HepG2 (cell line): ENCODE data around the gene RAB40A. TPM values are rescaled to one million over a fixed set of nuclear protein-coding genes. Genes with fewer than 3 reads are reported as not detected.

ENCODE experiments used
- ATAC-seq: fragments of 200-7000 bp; cut with Tn5 transposase; 3 replicates; pipeline ENCODE4 v1.9.1; 2020; ENCODE audit warnings: mild to moderate bottlenecking, moderate library complexity
- BruUV-seq: library from RNA; stranded (reverse); fragments of 400-500 nt; replicated peaks from 2 replicates; lab custom pipeline; 2021; lab: Mats Ljungman, UMichigan
- CTCF ChIA-PET: fragments of 300-600 bp; formaldehyde crosslinking; extraction: SDS; loops from one replicate; lab custom pipeline; 2021; ENCODE audit warnings: low total read pairs, inconsistent platforms, low intra/inter-chr PET ratio; lab: Yijun Ruan, JAX
- POLR2A ChIA-PET: fragments of 350-600 bp; sonication (Branson Sonifier 250); formaldehyde crosslinking; loops from one replicate; lab custom pipeline; 2020; ENCODE audit warnings: antibody characterized with exemption, inconsistent platforms; lab: Yijun Ruan, JAX
- DNase-seq: peaks from one replicate; pipeline ENCODE4 v3.0.0-alpha.2; 2015; ENCODE audit warnings: low spot score
- FAIRE-seq: peaks from 3 replicates; lab custom pipeline; 2011; peaks lifted over from hg19 to GRCh38; lab: Jason Lieb, UNC
- H2AFZ ChIP-seq: one replicate; pipeline ENCODE4 v1.6.1; 2011; ENCODE audit warnings: low read length, inconsistent platforms
- H3K27ac ChIP-seq: fragments of 300-600 bp; 3 replicates; pipeline ENCODE4 v1.8.0; 2011; ENCODE audit warnings: mixed run types, mild to moderate bottlenecking, mixed read lengths, low read length, inconsistent platforms; ENCODE audit not compliant: insufficient read depth; ENCODE audit errors: extremely low read length
- H3K27me3 ChIP-seq, 2 experiments: fragments of 200-600 bp in 1 of 2; 2 replicates in 1 of 2; 3 replicates in 1 of 2; pipeline versions ENCODE4 v1.6.0 to v1.8.0; 2011; ENCODE audit warnings: low read length in 2 of 2, mild to moderate bottlenecking in 2 of 2, moderate library complexity in 2 of 2, inconsistent platforms in 1 of 2; ENCODE audit not compliant: insufficient read depth in 2 of 2, control insufficient read depth in 1 of 2
- H3K36me3 ChIP-seq, 2 experiments: fragments of 200-600 bp in 1 of 2; replicated peaks in 1 of 2; 2 replicates in 1 of 2; 3 replicates in 1 of 2; pipeline versions ENCODE4 v1.5.1 to v1.8.0; 2011; ENCODE audit warnings: low read length in 2 of 2, inconsistent platforms in 1 of 2; ENCODE audit not compliant: insufficient read depth in 2 of 2, control insufficient read depth in 1 of 2
- H3K4me1 ChIP-seq: 2 replicates; pipeline ENCODE4 v1.5.1; 2012; ENCODE audit warnings: low read length, inconsistent platforms; ENCODE audit not compliant: insufficient read depth
- H3K4me2 ChIP-seq: 2 replicates; pipeline ENCODE4 v1.6.0; 2011; ENCODE audit warnings: low read depth, low read length, inconsistent platforms
- H3K4me3 ChIP-seq, 3 experiments: fragments of 200-600 bp in 1 of 3; sonication (generic), shearing (Covaris generic) in 1 of 3; replicated peaks in 1 of 3; 2 replicates each; pipeline ENCODE4 v1.5.1; 2011 to 2016; ENCODE audit warnings: low read length in 3 of 3, inconsistent platforms in 2 of 3, low read depth in 2 of 3, mild to moderate bottlenecking in 2 of 3, control low read depth in 1 of 3, mixed read lengths in 1 of 3; ENCODE audit not compliant: insufficient read depth in 1 of 3
- H3K79me2 ChIP-seq: one replicate; pipeline ENCODE4 v1.6.1; 2011; ENCODE audit warnings: low read length, inconsistent platforms; ENCODE audit not compliant: insufficient read depth
- H3K9ac ChIP-seq: 2 replicates; pipeline ENCODE4 v1.6.0; 2011; ENCODE audit warnings: mild to moderate bottlenecking, low read depth, low read length, inconsistent platforms; ENCODE audit not compliant: insufficient read depth
- H3K9me3 ChIP-seq: 2 replicates; pipeline ENCODE4 v1.5.1; 2012; ENCODE audit warnings: mild to moderate bottlenecking, low read length
- H4K20me1 ChIP-seq: 2 replicates; pipeline ENCODE4 v1.6.0; 2011; ENCODE audit warnings: inconsistent platforms, mild to moderate bottlenecking, low read length, moderate library complexity; ENCODE audit not compliant: insufficient read depth
- CBX1 ChIP-seq: IDR thresholded peaks from one replicate; pipeline ENCODE4 v1.6.1; 2016; ENCODE audit warnings: antibody characterized with exemption, low read depth
- HES4 ChIP-seq: sonication (generic); formaldehyde crosslinking; IDR thresholded peaks from 2 replicates; pipeline ENCODE4 v1.9.0; 2021; ENCODE audit warnings: mild to moderate bottlenecking, missing genetic modification reagents, borderline replicate concordance
- HOXA3 ChIP-seq: sonication (generic); formaldehyde crosslinking; IDR thresholded peaks from 2 replicates; pipeline ENCODE4 v1.5.0; 2020; ENCODE audit warnings: missing genetic modification reagents
- SPEN ChIP-seq: sonication (generic); formaldehyde crosslinking; IDR thresholded peaks from 2 replicates; pipeline ENCODE4 v1.5.1; 2020; ENCODE audit warnings: low read depth, mild to moderate bottlenecking, missing genetic modification reagents
- TBP ChIP-seq: sonication (generic); formaldehyde crosslinking; IDR thresholded peaks from 2 replicates; pipeline ENCODE4 v1.5.0; 2020; ENCODE audit warnings: missing genetic modification reagents
- TCF7 ChIP-seq: sonication (generic); IDR thresholded peaks from 2 replicates; pipeline ENCODE4 v1.6.1; 2016; ENCODE audit warnings: antibody characterized with exemption, low read depth
- ZNF546 ChIP-seq: sonication (generic); formaldehyde crosslinking; conservative IDR thresholded peaks from 2 replicates; pipeline ENCODE4 v1.8.1; 2023; ENCODE audit warnings: mild to moderate bottlenecking, missing genetic modification reagents
- ZNF678 ChIP-seq: sonication (generic); formaldehyde crosslinking; IDR thresholded peaks from 2 replicates; pipeline ENCODE4 v1.4.0; 2020; ENCODE audit warnings: mild to moderate bottlenecking, missing genetic modification reagents
- ZNF777 ChIP-seq: sonication (generic); formaldehyde crosslinking; IDR thresholded peaks from 2 replicates; pipeline ENCODE4 v1.4.0; 2020; ENCODE audit warnings: missing genetic modification reagents
- WGBS: methylation state at CpG from one replicate; pipeline ENCODE4 v1.1.6; 2017; ENCODE audit warnings: low lambda C conversion rate; 5-methylcytosine and 5-hydroxymethylcytosine counted together
- in situ Hi-C: cut with HindIII; loops from 2 replicates; pipeline ENCODE4 v1.10.0; 2017; ENCODE audit warnings: low pct_unique_long_range_greater_than_20kb; ENCODE audit not compliant: extremely low pct_ligation_motif_present
- intact Hi-C: fragments of 100-400 bp; cut with micrococcal nuclease; formaldehyde crosslinking; loops from one replicate; pipeline ENCODE4 v1.10.0; 2022; ENCODE audit not compliant: unreplicated experiment
- polyA plus RNA-seq, 8 experiments: library from polyadenylated mRNA; depleted of rRNA in 3 of 8; stranded (reverse) in 7 of 8; unstranded in 1 of 8; fragments of >200 nt; fragmentation: Illumina TruSeq in 4 of 8; extraction: Trizol in 4 of 8; gene quantifications; 2 replicates each; pipeline versions ENCODE4 v1.2.1 to v1.2.3, GENCODE V29; 2011 to 2016; ENCODE audit warnings: low read depth in 4 of 8, missing spikeins in 1 of 8, mixed read lengths in 1 of 8; ENCODE audit not compliant: insufficient read depth in 1 of 8
- total RNA-seq, 5 experiments: library from RNA; depleted of rRNA; stranded (reverse); fragments of >200 nt; fragmentation: Illumina TruSeq; extraction: Trizol; gene quantifications; 2 replicates each; pipeline ENCODE4 v1.2.3, GENCODE V29; 2016; ENCODE audit warnings: low read depth in 1 of 5
- TF ChIP-seq, protein P1 (sequence below), 2 experiments: sonication (generic) in 1 of 2; formaldehyde crosslinking in 1 of 2; IDR thresholded peaks; 2 replicates each; pipeline versions ENCODE4 v1.4.0 to v1.6.1; 2016 to 2020; ENCODE audit warnings: borderline replicate concordance in 1 of 2, low read depth in 1 of 2, mild to moderate bottlenecking in 1 of 2, missing genetic modification reagents in 1 of 2
- TF ChIP-seq, protein P2 (sequence below): sonication (generic); formaldehyde crosslinking; IDR thresholded peaks from 2 replicates; pipeline ENCODE4 v1.5.0; 2020; ENCODE audit warnings: mild to moderate bottlenecking, missing genetic modification reagents, borderline replicate concordance

Gene RAB40A
- total and polyA plus RNA-seq, 2 of the 13 experiments (the other 11 are each of a cell fraction or from before 2014, with no cell fraction given), result 0.11 TPM; not detected in 1

- 83% methylated on average over 1 of the region's 2 CpGs for WGBS
- Histone ChIP-seq H2AFZ (no peak overlapping the region), H3K27ac (no peak overlapping the region), H4K20me1 (no peaks in the 10 kb centered on the region), H3K4me1 (no peaks in the 10 kb centered on the region), H3K79me2 (no peaks in the 10 kb centered on the region), H3K36me3 (no peaks in the 10 kb centered on the region), H3K4me2 (no peak overlapping the region), H3K9me3 (no peaks in the 10 kb centered on the region), H3K9ac (no peak overlapping the region), H3K4me3 (no peak overlapping the region), H3K27me3 (no peaks in the 10 kb centered on the region)
- POLR2A ChIA-PET, result no interaction called here
- in situ Hi-C loops, result no loop called here
- intact Hi-C loops, result no loop called here
- ATAC-seq, result no peak
- CTCF ChIA-PET, result no interaction called here
- FAIRE-seq, result no peak
- TF ChIP-seq TCF7 (no peak), CBX1 (no peak), ZNF777 (CRISPR knock-in tag) (no peak), ZNF546 (CRISPR knock-in tag) (no peak)
- no peak for DNase-seq
- BruUV-seq, result no TSS peak
Observed at GRCh38 chrX:103523605-103524004, 4.3 kb upstream of the RAB40A start.

GRCh38 chrX:103520386-103520785 lies 1.1 kb upstream of the RAB40A start:
- no peaks in the 10 kb centered on the region for H4K20me1 ChIP-seq
- no peaks in the 10 kb centered on the region for H3K27me3 ChIP-seq
- H3K4me3 ChIP-seq, result no peak overlapping the region
- BruUV-seq, result no TSS peak
- FAIRE-seq (no peak), ATAC-seq (no peak), DNase-seq (no peak)
- H3K4me2 ChIP-seq, result no peak overlapping the region
- intact Hi-C loops, result no loop called here
- H3K36me3 ChIP-seq, result no peaks in the 10 kb centered on the region
- no peaks in the 10 kb centered on the region for H3K4me1 ChIP-seq
- no peaks in the 10 kb centered on the region for H3K9me3 ChIP-seq
- ChIA-PET CTCF (no interaction called here), POLR2A (no interaction called here)
- H2AFZ ChIP-seq, result no peak overlapping the region
- no peak overlapping the region for H3K9ac ChIP-seq
- H3K27ac ChIP-seq, result no peak overlapping the region
- in situ Hi-C loops, result no loop called here
- WGBS, result 31% methylated on average over 4 of the region's 4 CpGs
- H3K79me2 ChIP-seq, result no peaks in the 10 kb centered on the region
- TF ChIP-seq HES4 (CRISPR knock-in tag) (no peak), SPEN (CRISPR knock-in tag) (no peak), TBP (CRISPR knock-in tag) (no peak), HOXA3 (CRISPR knock-in tag) (no peak), ZNF678 (CRISPR knock-in tag) (no peak)
- TF ChIP-seq, protein P1, sequence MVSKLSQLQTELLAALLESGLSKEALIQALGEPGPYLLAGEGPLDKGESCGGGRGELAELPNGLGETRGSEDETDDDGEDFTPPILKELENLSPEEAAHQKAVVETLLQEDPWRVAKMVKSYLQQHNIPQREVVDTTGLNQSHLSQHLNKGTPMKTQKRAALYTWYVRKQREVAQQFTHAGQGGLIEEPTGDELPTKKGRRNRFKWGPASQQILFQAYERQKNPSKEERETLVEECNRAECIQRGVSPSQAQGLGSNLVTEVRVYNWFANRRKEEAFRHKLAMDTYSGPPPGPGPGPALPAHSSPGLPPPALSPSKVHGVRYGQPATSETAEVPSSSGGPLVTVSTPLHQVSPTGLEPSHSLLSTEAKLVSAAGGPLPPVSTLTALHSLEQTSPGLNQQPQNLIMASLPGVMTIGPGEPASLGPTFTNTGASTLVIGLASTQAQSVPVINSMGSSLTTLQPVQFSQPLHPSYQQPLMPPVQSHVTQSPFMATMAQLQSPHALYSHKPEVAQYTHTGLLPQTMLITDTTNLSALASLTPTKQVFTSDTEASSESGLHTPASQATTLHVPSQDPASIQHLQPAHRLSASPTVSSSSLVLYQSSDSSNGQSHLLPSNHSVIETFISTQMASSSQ (IDR thresholded peaks at IDR 0.05; ENCODE audit: low read depth), result no peak
- TF ChIP-seq, protein P1 (CRISPR knock-in tag; IDR thresholded peaks at IDR 0.05; ENCODE audit: borderline replicate concordance), result no peak
- TF ChIP-seq, protein P2, sequence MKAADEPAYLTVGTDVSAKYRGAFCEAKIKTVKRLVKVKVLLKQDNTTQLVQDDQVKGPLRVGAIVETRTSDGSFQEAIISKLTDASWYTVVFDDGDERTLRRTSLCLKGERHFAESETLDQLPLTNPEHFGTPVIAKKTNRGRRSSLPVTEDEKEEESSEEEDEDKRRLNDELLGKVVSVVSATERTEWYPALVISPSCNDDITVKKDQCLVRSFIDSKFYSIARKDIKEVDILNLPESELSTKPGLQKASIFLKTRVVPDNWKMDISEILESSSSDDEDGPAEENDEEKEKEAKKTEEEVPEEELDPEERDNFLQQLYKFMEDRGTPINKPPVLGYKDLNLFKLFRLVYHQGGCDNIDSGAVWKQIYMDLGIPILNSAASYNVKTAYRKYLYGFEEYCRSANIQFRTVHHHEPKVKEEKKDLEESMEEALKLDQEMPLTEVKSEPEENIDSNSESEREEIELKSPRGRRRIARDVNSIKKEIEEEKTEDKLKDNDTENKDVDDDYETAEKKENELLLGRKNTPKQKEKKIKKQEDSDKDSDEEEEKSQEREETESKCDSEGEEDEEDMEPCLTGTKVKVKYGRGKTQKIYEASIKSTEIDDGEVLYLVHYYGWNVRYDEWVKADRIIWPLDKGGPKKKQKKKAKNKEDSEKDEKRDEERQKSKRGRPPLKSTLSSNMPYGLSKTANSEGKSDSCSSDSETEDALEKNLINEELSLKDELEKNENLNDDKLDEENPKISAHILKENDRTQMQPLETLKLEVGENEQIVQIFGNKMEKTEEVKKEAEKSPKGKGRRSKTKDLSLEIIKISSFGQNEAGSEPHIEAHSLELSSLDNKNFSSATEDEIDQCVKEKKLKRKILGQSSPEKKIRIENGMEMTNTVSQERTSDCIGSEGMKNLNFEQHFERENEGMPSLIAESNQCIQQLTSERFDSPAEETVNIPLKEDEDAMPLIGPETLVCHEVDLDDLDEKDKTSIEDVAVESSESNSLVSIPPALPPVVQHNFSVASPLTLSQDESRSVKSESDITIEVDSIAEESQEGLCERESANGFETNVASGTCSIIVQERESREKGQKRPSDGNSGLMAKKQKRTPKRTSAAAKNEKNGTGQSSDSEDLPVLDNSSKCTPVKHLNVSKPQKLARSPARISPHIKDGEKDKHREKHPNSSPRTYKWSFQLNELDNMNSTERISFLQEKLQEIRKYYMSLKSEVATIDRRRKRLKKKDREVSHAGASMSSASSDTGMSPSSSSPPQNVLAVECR (CRISPR knock-in tag), result no peak
